HG03066 (cell line): ENCODE data around the gene TP53I11.
A peak's percentile ranks its signal among the peaks of the same experiment; 100 is the strongest.

Experiments
- ATAC-seq: cut with Tn5 transposase; IDR thresholded peaks from one replicate; pipeline ENCODE4 v1.9.1; 2021; ENCODE audit warnings: low read depth; ENCODE audit not compliant: unreplicated experiment

Gene TP53I11

GRCh38 chr11:44942029-44942955 is 8.4 kb downstream of the TP53I11 start:
- ATAC-seq: no peak

GRCh38 chr11:44941259-44942021 is 9.2 kb downstream of the TP53I11 start:
- no peak for ATAC-seq

GRCh38 chr11:44940835-44941234 is 9.8 kb downstream of the TP53I11 start:
- ATAC-seq: no peak

- no peak for ATAC-seq
Observed at GRCh38 chr11:44940404-44940803, 10.3 kb downstream of the TP53I11 start.

- no peak for ATAC-seq
Observed at GRCh38 chr11:44939673-44940395, 10.8 kb downstream of the TP53I11 start.

- ATAC-seq: no peak
Observed at GRCh38 chr11:44938066-44938691, 12.5 kb downstream of the TP53I11 start.

- no peak for ATAC-seq
Observed at GRCh38 chr11:44936951-44937543, 13.6 kb downstream of the TP53I11 start.

- peak; percentile 61 for ATAC-seq
Observed at GRCh38 chr11:44936525-44936924, 14.2 kb downstream of the TP53I11 start.

GRCh38 chr11:44934735-44935250 is 15.9 kb downstream of the TP53I11 start:
- ATAC-seq: no peak

- no peak for ATAC-seq
Observed at GRCh38 chr11:44934110-44934509, 16.6 kb downstream of the TP53I11 start.

GRCh38 chr11:44931466-44931865 is 19.2 kb downstream of the TP53I11 start:
- ATAC-seq: no peak

- no peak for ATAC-seq
Observed at GRCh38 chr11:44930588-44931302, 19.9 kb downstream of the TP53I11 start.

GRCh38 chr11:44928816-44929215 is 21.9 kb downstream of the TP53I11 start:
- no peak for ATAC-seq

GRCh38 chr11:44928144-44928543 is 22.5 kb downstream of the TP53I11 start:
- ATAC-seq: no peak

GRCh38 chr11:44927174-44927661 is 23.5 kb downstream of the TP53I11 start:
- ATAC-seq: no peak

GRCh38 chr11:44926036-44926435 is 24.6 kb downstream of the TP53I11 start:
- ATAC-seq: no peak

GRCh38 chr11:44923806-44924205 is 26.9 kb downstream of the TP53I11 start:
- ATAC-seq: no peak

GRCh38 chr11:44923115-44923514 is 27.6 kb downstream of the TP53I11 start:
- no peak for ATAC-seq

- ATAC-seq: no peak
Observed at GRCh38 chr11:44920451-44920850, 30.2 kb downstream of the TP53I11 start.
